ENCODE results near the gene KIF5A.

The KIF5A gene

GRCh38 chr12:57521525-57522010 is 28.3 kb upstream of the KIF5A start:
- TF ChIP-seq EGR1 (IDR thresholded peaks at IDR 0.05) (no peak), EP300 (IDR thresholded peaks at IDR 0.05; ENCODE audit: borderline replicate concordance) (no peak), TCF12 (IDR thresholded peaks at IDR 0.05; ENCODE audit: low read depth) (no peak), USF1 (IDR thresholded peaks at IDR 0.05) (no peak), NFIC (IDR thresholded peaks at IDR 0.05) (no peak), REST (IDR thresholded peaks at IDR 0.05; ENCODE audit: low read depth) (no peak), TAF1 (IDR thresholded peaks at IDR 0.05; ENCODE audit: low read depth) (no peak), CREB1 (IDR thresholded peaks at IDR 0.05; ENCODE audit: low read depth) (no peak), CEBPB (IDR thresholded peaks at IDR 0.05) (no peak), TEAD4 (IDR thresholded peaks at IDR 0.05) (no peak), ZBTB7A (IDR thresholded peaks at IDR 0.05; ENCODE audit: low read depth) (no peak), MAX (IDR thresholded peaks at IDR 0.05) (no peak), YY1 (IDR thresholded peaks at IDR 0.05; ENCODE audit: low read depth) (no peak), FOXM1 (IDR thresholded peaks at IDR 0.05; ENCODE audit: borderline replicate concordance, low read depth) (no peak), RAD21 (IDR thresholded peaks at IDR 0.05; ENCODE audit: low read depth) (no peak)

GRCh38 chr12:57522011-57522886 is 27.6 kb upstream of the KIF5A start, which contains the start of gene MBD6:
MBD6 (plus strand) TSS chr12:57522824; CDS start chr12:57524304, 1,480 bp downstream.
- TF ChIP-seq RAD21 (IDR thresholded peaks at IDR 0.05; ENCODE audit: low read depth) (no peak), CEBPB (IDR thresholded peaks at IDR 0.05) (no peak), TAF1 (IDR thresholded peaks at IDR 0.05; ENCODE audit: low read depth) (peak; percentile 56; the same call in 1 of the 2 replicates), REST (IDR thresholded peaks at IDR 0.05; ENCODE audit: low read depth) (no peak), EP300 (IDR thresholded peaks at IDR 0.05; ENCODE audit: borderline replicate concordance) (no peak; the same call in none of the 2 replicates), ZBTB7A (IDR thresholded peaks at IDR 0.05; ENCODE audit: low read depth) (peak; percentile 53; the same call in 1 of the 2 replicates), CREB1 (IDR thresholded peaks at IDR 0.05; ENCODE audit: low read depth) (no peak), TCF12 (IDR thresholded peaks at IDR 0.05; ENCODE audit: low read depth) (0 out of 2 replicates have a peak, but pooled peaks have one; percentile 65), EGR1 (IDR thresholded peaks at IDR 0.05) (peak; percentile 43), TEAD4 (IDR thresholded peaks at IDR 0.05) (peak; percentile 63), USF1 (IDR thresholded peaks at IDR 0.05) (peak; percentile 90), YY1 (IDR thresholded peaks at IDR 0.05; ENCODE audit: low read depth) (peak; percentile 36; the same call in 1 of the 2 replicates), MAX (IDR thresholded peaks at IDR 0.05) (peak; percentile 50; the same call in 1 of the 2 replicates), FOXM1 (IDR thresholded peaks at IDR 0.05; ENCODE audit: borderline replicate concordance, low read depth) (no peak; the same call in 1 of the 2 replicates), NFIC (IDR thresholded peaks at IDR 0.05) (no peak; the same call in 1 of the 2 replicates)

- TF ChIP-seq ZBTB7A (IDR thresholded peaks at IDR 0.05; ENCODE audit: low read depth), result peak; percentile 53; the same call in 1 of the 2 replicates
- TF ChIP-seq TAF1 (IDR thresholded peaks at IDR 0.05; ENCODE audit: low read depth), result no peak
- TF ChIP-seq FOXM1 (IDR thresholded peaks at IDR 0.05; ENCODE audit: borderline replicate concordance, low read depth), result no peak
Observed at GRCh38 chr12:57522887-57523705, 26.7 kb upstream of the KIF5A start.

GRCh38 chr12:57523706-57524614 is 25.9 kb upstream of the KIF5A start:
- TF ChIP-seq FOXM1 (IDR thresholded peaks at IDR 0.05; ENCODE audit: borderline replicate concordance, low read depth), result no peak
- no peak for TF ChIP-seq EGR1 (IDR thresholded peaks at IDR 0.05)
- TF ChIP-seq REST (IDR thresholded peaks at IDR 0.05; ENCODE audit: low read depth), result no peak
- no peak for TF ChIP-seq TEAD4 (IDR thresholded peaks at IDR 0.05)
- no peak for TF ChIP-seq YY1 (IDR thresholded peaks at IDR 0.05; ENCODE audit: low read depth)
- TF ChIP-seq CEBPB (IDR thresholded peaks at IDR 0.05), result no peak
- TF ChIP-seq CREB1 (IDR thresholded peaks at IDR 0.05; ENCODE audit: low read depth), result no peak
- no peak for TF ChIP-seq MAX (IDR thresholded peaks at IDR 0.05)
- no peak for TF ChIP-seq USF1 (IDR thresholded peaks at IDR 0.05)
- no peak for TF ChIP-seq ZBTB7A (IDR thresholded peaks at IDR 0.05; ENCODE audit: low read depth)
- no peak for TF ChIP-seq NFIC (IDR thresholded peaks at IDR 0.05)
- no peak for TF ChIP-seq TAF1 (IDR thresholded peaks at IDR 0.05; ENCODE audit: low read depth)
- TF ChIP-seq TCF12 (IDR thresholded peaks at IDR 0.05; ENCODE audit: low read depth), result no peak
- no peak for TF ChIP-seq RAD21 (IDR thresholded peaks at IDR 0.05; ENCODE audit: low read depth)
- TF ChIP-seq EP300 (IDR thresholded peaks at IDR 0.05; ENCODE audit: borderline replicate concordance), result no peak

Data from Ishikawa (cell line).